GM12878 (cell line): ENCODE measurements around the gene DOLPP1. TPM values are rescaled to one million over a fixed set of nuclear protein-coding genes. Genes with fewer than 3 reads are reported as not detected.

Experiments used
- ATAC-seq: fragments of 200-7000 bp; cut with Tn5 transposase; 3 replicates; pipeline ENCODE4 v1.9.1; 2020; ENCODE audit warnings: mild to moderate bottlenecking, moderate library complexity
- BruUV-seq: library from RNA; stranded (reverse); fragments of 400-500 nt; replicated peaks from 2 replicates; lab custom pipeline; 2021; lab: Mats Ljungman, UMichigan
- CTCF ChIA-PET: fragments of 300-600 bp; sonication (Branson Sonifier 250); formaldehyde crosslinking; extraction: SDS; loops from one replicate; lab custom pipeline; 2021; ENCODE audit warnings: inconsistent platforms; lab: Yijun Ruan, JAX
- POLR2A ChIA-PET: fragments of 350-600 bp; formaldehyde crosslinking; extraction: SDS; loops from one replicate; lab custom pipeline; 2021; ENCODE audit warnings: inconsistent platforms; lab: Charles Lee
- RAD21 ChIA-PET: fragments of 300-600 bp; sonication (Branson Sonifier 250); formaldehyde crosslinking; loops from one replicate; lab custom pipeline; 2023; ENCODE audit warnings: antibody characterized with exemption; ENCODE audit not compliant: unreplicated experiment; lab: Charles Lee
- SMC1A ChIA-PET: fragments of 300-600 bp; sonication (Branson Sonifier 250); formaldehyde crosslinking; loops from one replicate; lab custom pipeline; 2023; ENCODE audit not compliant: unreplicated experiment, uncharacterized antibody; lab: Charles Lee
- DNase-seq: peaks from one replicate; pipeline ENCODE4 v3.0.0-alpha.2; 2011; ENCODE audit warnings: low read depth, low spot score
- FAIRE-seq: peaks from 3 replicates; lab custom pipeline; 2011; peaks lifted over from hg19 to GRCh38; lab: Jason Lieb, UNC
- H2AFZ ChIP-seq: 2 replicates; pipeline ENCODE4 v1.6.0; 2011; ENCODE audit warnings: low read depth, low read length, control low read depth; ENCODE audit not compliant: control insufficient read depth
- H3K27ac ChIP-seq: 2 replicates; pipeline ENCODE4 v1.5.1; 2011; ENCODE audit warnings: control low read depth; ENCODE audit not compliant: control insufficient read depth, insufficient read depth
- H3K27me3 ChIP-seq, 2 experiments: replicated peaks in 1 of 2; 2 replicates each; pipeline versions ENCODE4 v1.6.0 to v1.6.1; 2011; ENCODE audit warnings: low read length in 1 of 2; ENCODE audit not compliant: control insufficient read depth in 2 of 2, insufficient read depth in 2 of 2
- H3K36me3 ChIP-seq, 2 experiments: 2 replicates each; pipeline ENCODE4 v1.5.1; 2011; ENCODE audit warnings: low read length in 1 of 2; ENCODE audit not compliant: control insufficient read depth in 2 of 2, insufficient read depth in 2 of 2
- H3K4me1 ChIP-seq: 2 replicates; pipeline ENCODE4 v1.6.1; 2011; ENCODE audit warnings: mild to moderate bottlenecking, low read length, moderate library complexity, mixed read lengths; ENCODE audit not compliant: control insufficient read depth, insufficient read depth
- H3K4me2 ChIP-seq: 2 replicates; pipeline ENCODE4 v1.6.0; 2011; ENCODE audit warnings: control low read depth; ENCODE audit not compliant: control insufficient read depth, insufficient read depth
- H3K4me3 ChIP-seq: fragments of 200-600 bp; sonication (generic); 2 replicates; pipeline ENCODE4 v1.5.1; 2016
- H3K79me2 ChIP-seq: 2 replicates; pipeline ENCODE4 v1.6.0; 2011; ENCODE audit warnings: low read length; ENCODE audit not compliant: control insufficient read depth, insufficient read depth
- H3K9ac ChIP-seq: 2 replicates; pipeline ENCODE4 v1.8.0; 2011; ENCODE audit warnings: low read length, control low read depth, mixed read lengths; ENCODE audit not compliant: control insufficient read depth, insufficient read depth
- H3K9me3 ChIP-seq: replicated peaks from 3 replicates; pipeline ENCODE4 v1.5.1; 2011; ENCODE audit warnings: mild to moderate bottlenecking, low read length; ENCODE audit not compliant: control insufficient read depth, insufficient read depth
- H4K20me1 ChIP-seq: 2 replicates; pipeline ENCODE4 v1.6.0; 2011; ENCODE audit not compliant: control insufficient read depth, insufficient read depth
- BMI1 ChIP-seq: fragments of 450-650 bp; IDR thresholded peaks from 2 replicates; pipeline ENCODE4 v1.6.1; 2016; ENCODE audit warnings: mild to moderate bottlenecking, moderate library complexity, borderline replicate concordance
- CBX3 ChIP-seq: fragments of 200-600 bp; sonication (generic); IDR thresholded peaks from 2 replicates; pipeline ENCODE4 v1.6.1; 2016; ENCODE audit warnings: low read depth, borderline replicate concordance
- CEBPB ChIP-seq, 2 experiments: fragments of 150-350 bp in 1 of 2; IDR thresholded peaks; 2 replicates each; pipeline ENCODE4 v1.6.1; 2012 to 2014; ENCODE audit warnings: low read depth in 2 of 2, low read length in 2 of 2, borderline replicate concordance in 1 of 2, inconsistent platforms in 1 of 2
- EZH2 ChIP-seq: IDR thresholded peaks from 2 replicates; pipeline ENCODE4 v1.6.1; 2012; ENCODE audit warnings: low read depth, mild to moderate bottlenecking, control low read depth, inconsistent platforms, low read length, borderline replicate concordance; ENCODE audit not compliant: control insufficient read depth
- FOS ChIP-seq: IDR thresholded peaks from 3 replicates; pipeline ENCODE4 v1.6.1; 2011; ENCODE audit warnings: borderline replicate concordance; ENCODE audit not compliant: insufficient read length; ENCODE audit errors: extremely low read depth
- KAT2A ChIP-seq: conservative IDR thresholded peaks from 2 replicates; pipeline ENCODE4 v1.6.1; 2011; ENCODE audit warnings: low read depth, low read length; ENCODE audit not compliant: control insufficient read depth
- KDM1A ChIP-seq: fragments of 200-600 bp; sonication (generic); IDR thresholded peaks from 2 replicates; pipeline ENCODE4 v1.6.1; 2016; ENCODE audit warnings: borderline replicate concordance
- MEF2A ChIP-seq: IDR thresholded peaks from 2 replicates; pipeline ENCODE4 v1.6.1; 2011; ENCODE audit warnings: low read depth, mild to moderate bottlenecking, low read length, moderate library complexity; ENCODE audit not compliant: insufficient read depth
- NR2C1 ChIP-seq: fragments of 450-650 bp; IDR thresholded peaks from 2 replicates; pipeline ENCODE4 v1.6.1; 2017; ENCODE audit warnings: antibody characterized with exemption, mild to moderate bottlenecking, moderate library complexity
- RAD21 ChIP-seq: IDR thresholded peaks from 2 replicates; pipeline ENCODE4 v1.6.1; 2011; ENCODE audit warnings: mild to moderate bottlenecking, low read depth, low read length, moderate library complexity; ENCODE audit not compliant: insufficient read depth
- RB1 ChIP-seq: fragments of 450-650 bp; formaldehyde crosslinking; IDR thresholded peaks from 2 replicates; pipeline ENCODE4 v1.6.1; 2017; ENCODE audit warnings: mild to moderate bottlenecking, borderline replicate concordance
- RBBP5 ChIP-seq: fragments of 200-600 bp; sonication (generic); conservative IDR thresholded peaks from 2 replicates; pipeline ENCODE4 v1.6.1; 2016
- RFX5 ChIP-seq: IDR thresholded peaks from 2 replicates; pipeline ENCODE4 v1.6.1; 2011; ENCODE audit warnings: low read depth, low read length, improper control_type of control experiment
- SMC3 ChIP-seq: IDR thresholded peaks from 2 replicates; pipeline ENCODE4 v1.6.1; 2011; ENCODE audit warnings: low read length, improper control_type of control experiment, borderline replicate concordance
- SRF ChIP-seq, 2 experiments: IDR thresholded peaks; 2 replicates each; pipeline ENCODE4 v1.6.1; 2011; ENCODE audit warnings: low read depth in 2 of 2, low read length in 2 of 2, mild to moderate bottlenecking in 1 of 2, moderate library complexity in 1 of 2
- TCF7 ChIP-seq: IDR thresholded peaks from 2 replicates; pipeline ENCODE4 v1.6.1; 2014; ENCODE audit warnings: antibody characterized with exemption, borderline replicate concordance
- YY1 ChIP-seq: IDR thresholded peaks from 2 replicates; pipeline ENCODE4 v1.6.1; 2011; ENCODE audit warnings: low read depth, mild to moderate bottlenecking, low read length
- ZNF274 ChIP-seq: IDR thresholded peaks from one replicate; pipeline ENCODE4 v1.8.0; 2011; ENCODE audit not compliant: insufficient read length, insufficient read depth
- WGBS: methylation state at CpG from one replicate; pipeline ENCODE4 v1.1.6; 2016; ENCODE audit warnings: low lambda C conversion rate; ENCODE audit not compliant: insufficient replicate concordance, insufficient coverage; ENCODE audit errors: missing lambda C conversion rate; 5-methylcytosine and 5-hydroxymethylcytosine counted together
- in situ Hi-C: fragments of 300-500 bp; cut with MboI; formaldehyde crosslinking; loops from 9 replicates; pipeline ENCODE4 v1.14.3; 2018; ENCODE audit warnings: mixed read lengths
- intact Hi-C: fragments of 100-400 bp; cut with micrococcal nuclease; formaldehyde crosslinking; loops from one replicate; pipeline ENCODE4 v1.14.2; 2022; ENCODE audit not compliant: unreplicated experiment
- polyA plus RNA-seq, 11 experiments: library from polyadenylated mRNA; depleted of rRNA in 4 of 11; unstranded in 6 of 11; stranded (reverse) in 5 of 11; fragments of >200 nt; fragmentation: Nextera tagmentation in 4 of 11; fragmentation: Illumina TruSeq in 1 of 11; extraction: Ambion mirVana in 4 of 11; extraction: Trizol in 1 of 11; gene quantifications; 1 replicate in 1 of 11; 2 replicates in 10 of 11; pipeline versions ENCODE4 v1.2.1 to v1.2.3, GENCODE V29; 2011 to 2016; ENCODE audit warnings: inconsistent platforms in 2 of 11, missing spikeins in 2 of 11, low read depth in 1 of 11
- total RNA-seq, 4 experiments: library from RNA; depleted of rRNA in 3 of 4; stranded (reverse); fragments of >200 nt in 3 of 4; fragmentation: Illumina TruSeq in 1 of 4; extraction: Trizol in 1 of 4; gene quantifications; 2 replicates each; pipeline versions ENCODE4 v1.2.1 to v1.2.3, GENCODE V29; 2013 to 2021
- TF ChIP-seq, protein P1 (sequence below): fragments of 450-650 bp; IDR thresholded peaks from 2 replicates; pipeline ENCODE4 v1.6.1; 2016; ENCODE audit warnings: mild to moderate bottlenecking, moderate library complexity, borderline replicate concordance
- TF ChIP-seq, protein P2 (sequence below): fragments of 450-650 bp; IDR thresholded peaks from 2 replicates; pipeline ENCODE4 v1.6.1; 2014; ENCODE audit warnings: mild to moderate bottlenecking

The DOLPP1 gene
- total and polyA plus RNA-seq, 10 of the 15 experiments (the other 5 are each of a cell fraction or from before 2014, with no cell fraction given): 0.76 to 19.9 (median 13.4) TPM

DNA sequence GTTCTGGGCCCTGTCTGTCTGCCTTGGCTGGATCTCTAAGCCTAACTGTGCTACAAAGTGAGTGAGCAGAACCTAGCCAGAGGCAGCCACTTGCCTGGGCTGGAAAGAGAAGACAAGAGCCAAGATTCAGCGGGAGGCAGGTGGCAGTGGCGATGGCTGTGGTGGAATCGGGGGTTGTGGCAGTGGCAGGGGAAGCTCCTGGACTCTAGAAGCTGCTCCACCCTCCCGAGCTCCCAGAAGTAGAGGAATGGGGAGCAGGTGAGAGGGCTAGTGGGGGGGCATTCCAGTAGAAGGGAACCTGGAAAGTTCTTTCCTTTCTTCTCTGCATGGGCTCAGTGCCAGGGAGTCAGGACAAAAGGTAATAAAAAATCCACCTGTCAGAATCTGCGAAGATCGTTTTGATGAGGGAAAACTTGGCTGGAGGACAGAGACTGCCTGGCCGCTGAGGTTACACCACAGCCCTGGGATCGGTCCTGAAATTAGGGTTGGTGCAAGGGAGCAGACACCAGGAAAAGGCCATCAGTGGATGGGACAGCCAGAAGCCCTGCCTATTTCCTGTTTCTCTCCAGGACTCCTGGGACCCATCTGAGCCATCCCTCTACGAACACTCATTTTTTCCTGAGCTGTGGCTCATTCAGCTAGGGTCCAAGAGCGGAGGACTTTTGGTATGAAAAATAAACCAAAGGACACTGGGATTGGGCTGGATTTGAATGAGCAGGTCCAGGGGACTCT lies 28.1 kb downstream of the DOLPP1 start:
- no peak overlapping the region for H3K4me2 ChIP-seq

More for the DNA sequence above, 28.1 kb downstream of the DOLPP1 start:
- Histone ChIP-seq H3K27ac (no peak overlapping the region), H3K9me3 (no peaks in the 10 kb centered on the region; the same call in 2 of the 3 replicates), H3K4me1 (peaks cover 4% of the 10 kb centered on the region), H3K79me2 (peaks cover 14% of the 10 kb centered on the region), H2AFZ (no peak overlapping the region), H3K9ac (no peak overlapping the region), H4K20me1 (no peaks in the 10 kb centered on the region), H3K4me3 (no peak overlapping the region), H3K27me3 (no peaks in the 10 kb centered on the region; a peak in 1 of 4 replicates), H3K36me3 (no peaks in the 10 kb centered on the region)
- ChIA-PET SMC1A (no interaction called here), POLR2A (no interaction called here), CTCF (no interaction called here), RAD21 (no interaction called here)
- intact Hi-C loops (no loop called here), in situ Hi-C loops (no loop called here)
- FAIRE-seq (no peak), DNase-seq (no peak), ATAC-seq (no peak)
- no peak for TF ChIP-seq RBBP5
- TF ChIP-seq MEF2A: no peak
- no peak for TF ChIP-seq YY1
- TF ChIP-seq SRF (IDR thresholded peaks at IDR 0.05; ENCODE audit: low read depth in 2 of 2, low read length in 2 of 2): no peak
- TF ChIP-seq RB1: no peak
- TF ChIP-seq SMC3: no peak
- no peak for TF ChIP-seq KDM1A
- no peak for TF ChIP-seq RAD21
- no peak for TF ChIP-seq FOS
- TF ChIP-seq NR2C1: no peak
- no peak for TF ChIP-seq BMI1
- no peak for TF ChIP-seq ZNF274
- no peak for TF ChIP-seq CEBPB (IDR thresholded peaks at IDR 0.05; ENCODE audit: borderline replicate concordance in 1 of 2, low read depth in 2 of 2, low read length in 2 of 2)
- TF ChIP-seq, protein P1, sequence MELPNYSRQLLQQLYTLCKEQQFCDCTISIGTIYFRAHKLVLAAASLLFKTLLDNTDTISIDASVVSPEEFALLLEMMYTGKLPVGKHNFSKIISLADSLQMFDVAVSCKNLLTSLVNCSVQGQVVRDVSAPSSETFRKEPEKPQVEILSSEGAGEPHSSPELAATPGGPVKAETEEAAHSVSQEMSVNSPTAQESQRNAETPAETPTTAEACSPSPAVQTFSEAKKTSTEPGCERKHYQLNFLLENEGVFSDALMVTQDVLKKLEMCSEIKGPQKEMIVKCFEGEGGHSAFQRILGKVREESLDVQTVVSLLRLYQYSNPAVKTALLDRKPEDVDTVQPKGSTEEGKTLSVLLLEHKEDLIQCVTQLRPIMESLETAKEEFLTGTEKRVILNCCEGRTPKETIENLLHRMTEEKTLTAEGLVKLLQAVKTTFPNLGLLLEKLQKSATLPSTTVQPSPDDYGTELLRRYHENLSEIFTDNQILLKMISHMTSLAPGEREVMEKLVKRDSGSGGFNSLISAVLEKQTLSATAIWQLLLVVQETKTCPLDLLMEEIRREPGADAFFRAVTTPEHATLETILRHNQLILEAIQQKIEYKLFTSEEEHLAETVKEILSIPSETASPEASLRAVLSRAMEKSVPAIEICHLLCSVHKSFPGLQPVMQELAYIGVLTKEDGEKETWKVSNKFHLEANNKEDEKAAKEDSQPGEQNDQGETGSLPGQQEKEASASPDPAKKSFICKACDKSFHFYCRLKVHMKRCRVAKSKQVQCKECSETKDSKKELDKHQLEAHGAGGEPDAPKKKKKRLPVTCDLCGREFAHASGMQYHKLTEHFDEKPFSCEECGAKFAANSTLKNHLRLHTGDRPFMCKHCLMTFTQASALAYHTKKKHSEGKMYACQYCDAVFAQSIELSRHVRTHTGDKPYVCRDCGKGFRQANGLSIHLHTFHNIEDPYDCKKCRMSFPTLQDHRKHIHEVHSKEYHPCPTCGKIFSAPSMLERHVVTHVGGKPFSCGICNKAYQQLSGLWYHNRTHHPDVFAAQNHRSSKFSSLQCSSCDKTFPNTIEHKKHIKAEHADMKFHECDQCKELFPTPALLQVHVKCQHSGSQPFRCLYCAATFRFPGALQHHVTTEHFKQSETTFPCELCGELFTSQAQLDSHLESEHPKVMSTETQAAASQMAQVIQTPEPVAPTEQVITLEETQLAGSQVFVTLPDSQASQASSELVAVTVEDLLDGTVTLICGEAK: no peak
- TF ChIP-seq, protein P2, sequence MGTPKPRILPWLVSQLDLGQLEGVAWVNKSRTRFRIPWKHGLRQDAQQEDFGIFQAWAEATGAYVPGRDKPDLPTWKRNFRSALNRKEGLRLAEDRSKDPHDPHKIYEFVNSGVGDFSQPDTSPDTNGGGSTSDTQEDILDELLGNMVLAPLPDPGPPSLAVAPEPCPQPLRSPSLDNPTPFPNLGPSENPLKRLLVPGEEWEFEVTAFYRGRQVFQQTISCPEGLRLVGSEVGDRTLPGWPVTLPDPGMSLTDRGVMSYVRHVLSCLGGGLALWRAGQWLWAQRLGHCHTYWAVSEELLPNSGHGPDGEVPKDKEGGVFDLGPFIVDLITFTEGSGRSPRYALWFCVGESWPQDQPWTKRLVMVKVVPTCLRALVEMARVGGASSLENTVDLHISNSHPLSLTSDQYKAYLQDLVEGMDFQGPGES: no peak
- no peak for TF ChIP-seq TCF7
- TF ChIP-seq KAT2A: no peak
- no peak for TF ChIP-seq EZH2
- no peak for TF ChIP-seq CBX3
- no peak for TF ChIP-seq RFX5
- WGBS: 83% methylated on average over 10 of the region's 10 CpGs
- BruUV-seq: no TSS peak
